IMR-90 (cell line): ENCODE results near the gene GATA3. TPM values are rescaled to one million over a fixed set of nuclear protein-coding genes. Genes with fewer than 3 reads are reported as not detected.

Source experiments
- ATAC-seq: fragments of 200-7000 bp; cut with Tn5 transposase; 2 replicates; pipeline ENCODE4 v1.9.1; 2020; ENCODE audit warnings: low read depth, mild to moderate bottlenecking, moderate library complexity
- BruUV-seq: library from RNA; stranded (reverse); fragments of 400-500 nt; replicated peaks from 2 replicates; lab custom pipeline; 2021; lab: Mats Ljungman, UMichigan
- CTCF ChIA-PET: fragments of 300-600 bp; formaldehyde crosslinking; extraction: SDS; loops from one replicate; lab custom pipeline; 2021; ENCODE audit warnings: antibody characterized with exemption; lab: Yijun Ruan, JAX
- POLR2A ChIA-PET: fragments of 300-600 bp; sonication (Branson Sonifier 250); formaldehyde crosslinking; loops from one replicate; lab custom pipeline; 2022; ENCODE audit warnings: antibody characterized with exemption; ENCODE audit not compliant: unreplicated experiment; lab: Charles Lee
- DNase-seq: peaks from one replicate; pipeline ENCODE4 v3.0.0; 2013
- H2AFZ ChIP-seq: replicated peaks from 2 replicates; pipeline ENCODE3; 2013; ENCODE audit warnings: low read length, mild to moderate bottlenecking; ENCODE audit not compliant: poor library complexity
- H2AK5ac ChIP-seq: 2 replicates; pipeline ENCODE4 v1.6.1; 2013; ENCODE audit warnings: low read depth, low read length, inconsistent platforms
- H2AK9ac ChIP-seq: replicated peaks from 2 replicates; pipeline ENCODE3; 2013; ENCODE audit warnings: mild to moderate bottlenecking, low read depth, low read length, moderate library complexity; ENCODE audit not compliant: poor library complexity
- H2BK120ac ChIP-seq: 2 replicates; pipeline ENCODE4 v1.6.1; 2013; ENCODE audit warnings: low read depth, low read length, inconsistent platforms
- H2BK15ac ChIP-seq: 3 replicates; pipeline ENCODE4 v1.6.1; 2013; ENCODE audit warnings: low read depth, low read length, inconsistent platforms
- H2BK20ac ChIP-seq: 2 replicates; pipeline ENCODE4 v1.6.1; 2013; ENCODE audit warnings: low read depth, mild to moderate bottlenecking, inconsistent platforms, low read length, moderate library complexity
- H2BK5ac ChIP-seq: 2 replicates; pipeline ENCODE4 v1.6.1; 2013; ENCODE audit warnings: mild to moderate bottlenecking, low read depth, low read length, inconsistent platforms; ENCODE audit not compliant: poor library complexity, severe bottlenecking
- H3K14ac ChIP-seq: replicated peaks from 2 replicates; pipeline ENCODE4 v1.6.1; 2013; ENCODE audit warnings: low read depth, low read length, inconsistent platforms
- H3K18ac ChIP-seq: 2 replicates; pipeline ENCODE4 v1.6.1; 2013; ENCODE audit warnings: low read depth, low read length, control low read depth
- H3K23ac ChIP-seq: 2 replicates; pipeline ENCODE4 v1.6.1; 2013; ENCODE audit warnings: low read depth, low read length, inconsistent platforms
- H3K27ac ChIP-seq: 2 replicates; pipeline ENCODE4 v1.5.1; 2013; ENCODE audit warnings: mild to moderate bottlenecking, control low read depth, low read length; ENCODE audit not compliant: insufficient read depth
- H3K27me3 ChIP-seq: 2 replicates; pipeline ENCODE4 v1.6.1; 2013; ENCODE audit warnings: low read length; ENCODE audit not compliant: control insufficient read depth, insufficient read depth
- H3K36me3 ChIP-seq: 2 replicates; pipeline ENCODE4 v1.6.1; 2013; ENCODE audit warnings: low read length, mixed read lengths; ENCODE audit not compliant: control insufficient read depth, insufficient read depth
- H3K4ac ChIP-seq: 2 replicates; pipeline ENCODE4 v1.6.1; 2013; ENCODE audit warnings: low read depth, low read length, inconsistent platforms
- H3K4me1 ChIP-seq: 2 replicates; pipeline ENCODE4 v1.6.1; 2013; ENCODE audit warnings: low read length, mixed read lengths; ENCODE audit not compliant: control insufficient read depth, insufficient read depth
- H3K4me2 ChIP-seq: 2 replicates; pipeline ENCODE4 v1.6.1; 2013; ENCODE audit warnings: low read depth, mild to moderate bottlenecking, control low read depth, low read length, moderate library complexity
- H3K4me3 ChIP-seq: 2 replicates; pipeline ENCODE4 v1.5.1; 2013; ENCODE audit warnings: low read depth, mild to moderate bottlenecking, control low read depth, low read length, moderate library complexity; ENCODE audit not compliant: insufficient read depth
- H3K56ac ChIP-seq: 2 replicates; pipeline ENCODE4 v1.6.1; 2013; ENCODE audit warnings: low read length, inconsistent platforms; ENCODE audit not compliant: insufficient read depth; ENCODE audit errors: extremely low read depth
- H3K79me1 ChIP-seq, 2 experiments: 2 replicates each; pipeline ENCODE4 v1.6.1; 2013; ENCODE audit warnings: low read length in 2 of 2, inconsistent platforms in 1 of 2, low read depth in 1 of 2
- H3K9ac ChIP-seq: 2 replicates; pipeline ENCODE4 v1.6.1; 2013; ENCODE audit warnings: low read depth, low read length, control low read depth
- H3K9me1 ChIP-seq: 2 replicates; pipeline ENCODE4 v1.6.1; 2013; ENCODE audit warnings: low read length, inconsistent platforms; ENCODE audit not compliant: insufficient read depth
- H3K9me3 ChIP-seq: 2 replicates; pipeline ENCODE4 v1.6.1; 2013; ENCODE audit warnings: low read length; ENCODE audit not compliant: control insufficient read depth, insufficient read depth
- H4K20me1 ChIP-seq: 2 replicates; pipeline ENCODE4 v1.6.1; 2013; ENCODE audit warnings: low read length, inconsistent platforms; ENCODE audit not compliant: insufficient read depth
- H4K5ac ChIP-seq: 2 replicates; pipeline ENCODE4 v1.6.1; 2013; ENCODE audit warnings: mild to moderate bottlenecking, low read depth, low read length, control low read depth
- H4K8ac ChIP-seq, 2 experiments: 2 replicates each; pipeline ENCODE4 v1.6.1; 2013; ENCODE audit warnings: low read depth in 2 of 2, low read length in 2 of 2, control low read depth in 1 of 2, inconsistent platforms in 1 of 2
- H4K91ac ChIP-seq: 2 replicates; pipeline ENCODE4 v1.6.1; 2013; ENCODE audit warnings: low read depth, low read length, inconsistent platforms; ENCODE audit not compliant: insufficient read depth
- ELK1 ChIP-seq: fragments of 150-350 bp; IDR thresholded peaks from 2 replicates; pipeline ENCODE4 v1.6.1; 2016; ENCODE audit warnings: low read depth, mild to moderate bottlenecking, low read length, moderate library complexity, borderline replicate concordance
- FOS ChIP-seq: fragments of 150-350 bp; IDR thresholded peaks from 2 replicates; pipeline ENCODE4 v1.6.1; 2016; ENCODE audit warnings: low read depth, low read length
- POLR2A ChIP-seq: IDR thresholded peaks from 2 replicates; pipeline ENCODE4 v1.6.1; 2012; ENCODE audit warnings: mild to moderate bottlenecking, low read depth, low read length
- RAD21 ChIP-seq: IDR thresholded peaks from 2 replicates; pipeline ENCODE4 v1.6.1; 2012; ENCODE audit warnings: low read length, improper control_type of control experiment
- RCOR1 ChIP-seq: IDR thresholded peaks from 2 replicates; pipeline ENCODE4 v1.6.1; 2012; ENCODE audit warnings: mild to moderate bottlenecking, low read length, improper control_type of control experiment; ENCODE audit not compliant: insufficient replicate concordance
- RFX5 ChIP-seq: IDR thresholded peaks from 2 replicates; pipeline ENCODE4 v1.8.0; 2012; ENCODE audit warnings: low read depth, mild to moderate bottlenecking, low read length, moderate library complexity
- USF2 ChIP-seq: fragments of 150-350 bp; IDR thresholded peaks from 2 replicates; pipeline ENCODE4 v1.6.1; 2017; ENCODE audit warnings: mild to moderate bottlenecking, antibody characterized with exemption, low read length, low read depth
- WGBS, 2 experiments: methylation state at CpG; one replicate each; pipeline versions ENCODE4 v1.1.5 to v1.1.7; 2013; ENCODE audit warnings: missing lambda C conversion rate in 2 of 2; ENCODE audit not compliant: insufficient read length in 1 of 2; ENCODE audit errors: extremely low coverage in 2 of 2; 5-methylcytosine and 5-hydroxymethylcytosine counted together
- dilution Hi-C: fragments of 300-500 bp; cut with HindIII; formaldehyde crosslinking; loops from one replicate; pipeline ENCODE4 v1.14.3; 2018; ENCODE audit warnings: low sequenced_read_pairs; ENCODE audit not compliant: unreplicated experiment
- in situ Hi-C: fragments of 300-500 bp; cut with MboI; formaldehyde crosslinking; loops from 3 replicates; pipeline ENCODE4 v1.14.3; 2019; ENCODE audit warnings: low sequenced_read_pairs, inconsistent platforms, mixed read lengths
- intact Hi-C: fragments of 100-400 bp; cut with micrococcal nuclease; formaldehyde crosslinking; loops from 2 replicates; pipeline ENCODE4 v1.10.0; 2022
- polyA plus RNA-seq, 3 experiments: library from polyadenylated mRNA; depleted of rRNA; stranded (reverse); fragments of >200 nt; gene quantifications; 2 replicates each; pipeline ENCODE4 v1.2.3, GENCODE V29; 2012; ENCODE audit warnings: low replicate concordance in 1 of 3
- total RNA-seq: library from RNA; depleted of rRNA; stranded (reverse); fragments of >200 nt; gene quantifications from 2 replicates; pipeline ENCODE4 v1.2.3, GENCODE V29; 2012

Gene GATA3
- total and polyA plus RNA-seq, 2 of the 4 experiments (the other 2 are of a cell fraction), result 0.21 TPM; not detected in 1

- in situ Hi-C loops, result no loop called here
- CTCF ChIA-PET, result interaction anchor here (0.6 to 0.8 kb wide), 3 partner anchors 19 to 1348 kb away, joined by 3 to 4 read pairs (median 3); no protein-coding TSS in a partner anchor
Measured at GRCh38 chr10:8052341-8052955, 2.0 kb upstream of the GATA3 start.

More at GRCh38 chr10:8052341-8052955, 2.0 kb upstream of the GATA3 start:
- Histone ChIP-seq H4K91ac (no peak overlapping the region), H2BK15ac (no peak overlapping the region), H3K27me3 (peaks cover 91% of the 10 kb centered on the region), H3K9me3 (peaks cover 4% of the 10 kb centered on the region; the same call in 1 of the 2 replicates), H3K56ac (no peak overlapping the region), H2BK120ac (no peak overlapping the region), H3K23ac (no peak overlapping the region), H3K14ac (no peak overlapping the region), H4K20me1 (no peaks in the 10 kb centered on the region), H2AFZ (no peak overlapping the region), H2BK5ac (no peak overlapping the region), H3K9ac (no peak overlapping the region), H2AK9ac (no peak overlapping the region), H2BK20ac (no peak overlapping the region), H3K36me3 (no peaks in the 10 kb centered on the region), H2AK5ac (no peak overlapping the region), H4K5ac (no peak overlapping the region), H3K9me1 (no peaks in the 10 kb centered on the region), H3K4me2 (no peak overlapping the region), H4K8ac (no peak overlapping the region), H3K4me3 (no peak overlapping the region), H3K4me1 (no peaks in the 10 kb centered on the region; the same call in 1 of the 2 replicates), H3K4ac (no peak overlapping the region), H3K18ac (no peak overlapping the region), H3K27ac (no peak overlapping the region), H3K79me1 (no peaks in the 10 kb centered on the region)
- intact Hi-C loops (loop anchor here (2.0 to 5.0 kb wide), 3 partner anchors 165 to 1156 kb away; no protein-coding TSS in a partner anchor), dilution Hi-C loops (no loop called here)
- TF ChIP-seq RAD21 (no peak), RCOR1 (no peak), ELK1 (no peak), POLR2A (no peak), RFX5 (no peak), FOS (no peak), USF2 (no peak)
- ATAC-seq, result no peak
- no TSS peak for BruUV-seq
- no peak for DNase-seq
- WGBS, 2 experiments, result 24% methylated on average over 3 of the region's 32 CpGs; no CpG with 5 or more reads in 1 of the 2 experiments
- POLR2A ChIA-PET, result interaction anchor here (0.6 kb wide), 1 partner anchor 1149 kb away, joined by 4 read pairs; no protein-coding TSS in a partner anchor
